Activated T-cell treated with anti-CD3 and anti-CD28 coated beads for 4 hours (primary cell): ENCODE results near the gene TIMM50.
A peak's percentile ranks its signal among the peaks of the same experiment; 100 is the strongest.

Experiments used
- DNase-seq: peaks from one replicate; pipeline ENCODE4 v3.0.0-alpha.2; 2020

Gene TIMM50

DNA sequence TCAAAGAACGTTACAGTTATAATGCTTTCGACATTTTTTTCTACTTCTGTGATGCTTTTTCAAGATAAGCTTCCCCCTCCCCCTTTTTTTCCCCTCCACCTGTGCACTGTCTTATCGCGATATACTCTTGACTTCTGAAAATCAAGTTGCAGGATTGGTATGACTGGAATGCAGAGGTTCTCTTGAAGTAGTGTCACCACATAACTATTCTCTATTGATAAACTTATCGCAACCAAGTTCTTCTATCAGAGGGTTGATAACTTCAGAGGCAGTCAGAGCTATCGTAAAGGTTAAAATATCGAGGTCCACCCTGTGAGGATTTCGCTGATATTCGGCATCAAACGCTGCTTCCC, 58.5 kb downstream of the TIMM50 start:
- DNase-seq, result no peak

DNA sequence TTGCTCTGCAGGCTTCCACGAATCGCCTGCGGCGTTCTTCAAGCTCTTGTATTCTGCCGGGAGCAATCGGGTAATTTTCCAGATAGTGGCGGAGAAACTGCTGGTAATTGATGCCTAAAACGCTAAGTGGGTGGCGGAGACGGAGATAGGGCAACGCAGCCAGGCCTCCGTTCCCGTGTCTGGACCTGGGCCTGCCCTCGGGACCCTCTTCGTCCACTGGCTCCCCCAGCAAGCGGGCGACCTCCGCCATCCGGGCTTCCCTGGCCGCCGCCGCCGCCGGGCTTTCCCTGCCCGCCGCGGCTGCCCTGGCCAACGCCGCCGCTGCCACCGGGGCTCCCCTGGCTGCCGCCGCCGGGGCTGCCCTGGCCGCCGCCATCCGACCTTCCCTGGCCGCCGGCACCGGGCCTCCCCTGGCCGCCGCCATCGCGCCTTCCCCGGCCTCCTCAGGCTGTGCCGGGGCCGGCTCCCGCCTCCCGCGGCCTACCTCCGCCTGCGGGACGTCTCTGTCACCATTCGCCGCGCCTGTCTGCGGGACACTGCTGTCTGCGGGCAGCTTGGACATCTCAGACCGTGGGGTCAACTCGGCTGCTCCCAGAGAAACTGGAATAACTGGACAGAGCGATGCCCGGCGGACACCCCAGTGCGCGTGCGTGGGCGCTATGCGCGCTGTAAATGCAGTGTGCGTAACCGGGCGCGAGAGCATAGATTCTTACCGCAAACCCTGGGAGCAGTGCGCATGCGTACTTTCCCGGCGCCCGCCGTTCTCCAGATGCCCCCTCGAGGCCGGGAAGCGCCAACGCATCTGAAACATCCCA, 59.1 kb downstream of the TIMM50 start, which contains the start of gene EID2:
Gene EID2 (minus strand): TSS at position 644 of the 815 bp plus-strand sequence. CDS start 82 bp downstream, at position 562.
- DNase-seq, result peak; percentile 92

DNA sequence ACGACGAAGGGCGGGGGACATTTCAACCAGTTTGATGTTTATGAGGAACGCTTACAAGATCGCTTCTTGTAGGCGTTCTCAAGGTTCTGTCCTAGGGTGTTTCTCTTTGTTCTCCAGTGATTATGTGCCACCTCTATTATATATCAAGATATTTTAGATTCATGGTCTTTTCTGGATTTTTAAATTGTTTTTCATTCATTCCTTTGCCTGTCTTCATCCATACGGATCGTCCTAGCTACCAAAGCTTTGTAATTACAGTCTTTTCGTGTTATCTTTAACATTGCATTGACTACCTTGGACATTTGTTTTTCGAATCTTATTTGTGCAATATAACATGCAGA, 59.7 kb downstream of the TIMM50 start:
- DNase-seq, result no peak
